Subcutaneous adipose tissue (tissue), 4 donors: ENCODE results near the gene POSTN. TPM values are rescaled to one million over a fixed set of nuclear protein-coding genes. Genes with fewer than 3 reads are reported as not detected.

Source experiments
- CTCF ChIP-seq: fragments of 450-650 bp; IDR thresholded peaks from one replicate; pipeline ENCODE4 v1.5.1; 2016; ENCODE audit warnings: low read depth, mild to moderate bottlenecking, control low read depth, antibody characterized with exemption, moderate library complexity
- total RNA-seq, 4 donors: library from RNA; depleted of rRNA; stranded (reverse); fragments of >200 nt; gene quantifications; one replicate each; pipeline ENCODE4 v1.1.0, GENCODE V29; 2016

The POSTN gene
- total RNA-seq, 4 donors from 2014 or later: 62.8 to 129 (median 95.4) TPM

- TF ChIP-seq CTCF: no peak
Observed at GRCh38 chr13:37613638-37614037, 15.1 kb upstream of the POSTN start.

DNA sequence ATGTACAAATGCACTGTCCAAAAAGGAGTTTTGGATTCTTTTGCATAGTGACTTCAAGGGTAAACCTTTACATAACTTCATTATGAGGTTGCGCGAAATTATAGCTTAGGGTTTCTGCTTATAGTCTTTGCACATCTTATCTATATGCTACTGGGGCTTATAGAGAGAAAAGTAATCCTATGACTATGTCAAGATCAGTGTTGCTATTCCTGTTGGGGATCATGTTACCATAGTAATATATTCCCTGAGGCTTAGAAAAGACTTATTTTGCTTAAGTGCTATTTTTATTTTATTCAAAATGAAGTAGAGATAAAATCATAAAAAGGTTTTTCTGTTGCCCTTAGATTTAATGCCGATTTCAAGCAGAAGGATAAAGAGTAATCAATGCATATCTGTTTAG is 14.7 kb upstream of the POSTN start:
- no peak for TF ChIP-seq CTCF

GRCh38 chr13:37608750-37609339 is 10.3 kb upstream of the POSTN start:
- TF ChIP-seq CTCF: no peak

GRCh38 chr13:37602733-37603381 is 4.3 kb upstream of the POSTN start:
- no peak for TF ChIP-seq CTCF

DNA sequence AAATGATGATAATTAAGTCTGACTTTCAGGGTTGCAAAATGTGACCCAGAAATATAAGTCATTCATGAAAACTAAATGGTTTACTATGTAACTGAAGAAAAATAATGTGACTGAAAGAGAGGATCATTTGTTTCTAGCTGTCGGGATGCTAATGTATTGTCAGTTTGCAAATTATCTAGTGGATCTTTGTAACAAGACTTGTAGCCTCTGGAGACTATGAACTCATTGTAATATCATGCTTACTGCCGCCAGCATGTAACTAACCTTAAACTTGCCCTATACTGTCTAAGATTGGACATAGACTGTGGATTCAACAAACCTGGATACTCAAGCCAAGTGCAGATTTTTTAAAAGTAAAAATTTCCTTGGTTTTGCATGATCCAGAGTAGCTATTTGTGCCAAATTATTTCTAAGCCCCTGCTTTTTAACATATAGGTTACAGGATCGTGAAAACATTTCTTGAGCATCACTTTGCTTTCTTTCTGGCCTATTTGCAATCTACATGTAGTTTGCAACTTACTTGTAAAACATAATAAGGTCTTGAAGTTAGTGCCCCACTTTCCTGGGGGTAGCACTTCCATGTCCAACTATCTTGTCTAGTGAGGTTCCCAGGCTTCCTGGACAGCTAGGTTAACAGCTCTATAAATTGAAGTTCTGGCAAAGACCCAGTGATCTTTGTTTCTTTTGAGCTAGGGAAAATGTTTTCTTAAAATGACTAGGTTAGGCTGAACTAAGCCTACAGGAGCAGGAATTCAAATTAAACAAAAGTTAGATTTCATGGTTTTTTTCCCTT is 3.3 kb upstream of the POSTN start:
- no peak for TF ChIP-seq CTCF

DNA sequence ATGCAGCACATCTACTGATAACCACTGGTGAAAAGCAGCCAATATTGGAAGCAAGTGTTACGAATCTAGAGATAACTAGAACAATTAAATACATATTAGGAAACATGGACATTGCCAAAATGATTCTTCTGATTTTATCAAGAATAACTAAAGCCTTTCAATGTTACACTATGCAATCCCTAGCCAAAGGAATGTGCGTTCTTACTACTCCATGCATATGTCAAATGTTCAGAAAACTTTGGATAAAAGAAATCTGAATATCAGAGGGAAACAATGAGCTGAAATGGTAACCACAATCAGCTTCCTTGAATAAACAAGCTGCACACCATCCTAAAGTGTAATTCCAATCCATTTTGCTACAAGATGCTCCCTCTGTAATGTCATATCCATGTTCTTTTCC is 951 bp upstream of the POSTN start:
- TF ChIP-seq CTCF: no peak

DNA sequence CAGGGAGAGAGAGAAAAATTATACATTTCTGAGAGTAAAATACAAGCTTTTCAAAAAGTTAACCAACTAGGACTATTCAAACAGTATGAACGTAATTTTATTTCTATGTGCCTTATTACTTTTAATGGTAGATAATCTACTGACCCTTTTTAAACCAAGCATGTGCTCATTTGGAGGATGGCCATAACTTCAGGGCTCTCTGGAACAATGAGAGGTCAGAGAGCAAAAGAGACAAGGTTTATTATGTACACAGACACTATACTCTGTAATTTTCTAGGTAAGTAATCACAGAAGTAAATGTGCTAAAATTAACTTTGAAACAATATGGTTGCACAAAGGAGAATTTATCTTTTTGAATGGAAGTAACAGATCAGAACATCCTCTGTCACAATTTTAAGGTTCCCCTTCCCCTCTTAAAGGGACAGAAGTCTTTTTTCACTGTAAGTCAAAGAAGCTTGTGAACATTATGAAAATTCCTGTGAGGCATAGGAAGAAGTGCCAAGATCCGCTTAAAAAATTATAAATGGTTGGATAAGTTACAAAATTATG is 1.0 kb downstream of the POSTN start:
- no peak for TF ChIP-seq CTCF
